ENCODE data around the gene PARD6A. TPM values are rescaled to one million over a fixed set of nuclear protein-coding genes. Genes with fewer than 3 reads are reported as not detected.

Gene PARD6A
- polyA plus RNA-seq, 1 experiment, result 0.42 TPM

DNA sequence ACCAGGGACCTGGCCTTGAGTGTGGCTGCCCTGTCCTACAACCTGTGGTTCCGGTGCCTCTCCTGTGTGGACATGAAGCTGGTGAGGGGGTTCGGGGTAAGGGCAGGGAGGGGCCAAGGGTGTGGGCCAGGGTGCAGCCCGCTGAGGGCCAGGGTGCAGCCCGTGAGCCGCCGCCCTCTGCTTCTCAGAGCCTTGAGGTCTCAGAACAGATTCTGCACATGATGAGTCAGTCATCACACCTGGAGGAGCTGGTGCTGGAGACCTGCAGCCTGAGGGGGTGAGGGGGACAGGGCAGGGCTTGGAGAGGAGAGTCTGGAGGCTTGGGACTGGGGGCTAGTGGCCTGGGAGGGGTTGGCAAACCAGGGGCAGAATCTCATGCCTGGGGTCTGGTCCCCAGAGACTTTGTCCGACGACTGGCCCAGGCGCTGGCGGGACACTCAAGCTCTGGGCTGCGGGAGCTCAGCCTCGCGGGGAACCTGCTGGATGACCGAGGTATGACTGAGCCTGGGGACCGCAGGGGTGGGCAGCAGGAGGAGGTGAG lies 13.6 kb upstream of the PARD6A start:
- TF ChIP-seq, protein P1, sequence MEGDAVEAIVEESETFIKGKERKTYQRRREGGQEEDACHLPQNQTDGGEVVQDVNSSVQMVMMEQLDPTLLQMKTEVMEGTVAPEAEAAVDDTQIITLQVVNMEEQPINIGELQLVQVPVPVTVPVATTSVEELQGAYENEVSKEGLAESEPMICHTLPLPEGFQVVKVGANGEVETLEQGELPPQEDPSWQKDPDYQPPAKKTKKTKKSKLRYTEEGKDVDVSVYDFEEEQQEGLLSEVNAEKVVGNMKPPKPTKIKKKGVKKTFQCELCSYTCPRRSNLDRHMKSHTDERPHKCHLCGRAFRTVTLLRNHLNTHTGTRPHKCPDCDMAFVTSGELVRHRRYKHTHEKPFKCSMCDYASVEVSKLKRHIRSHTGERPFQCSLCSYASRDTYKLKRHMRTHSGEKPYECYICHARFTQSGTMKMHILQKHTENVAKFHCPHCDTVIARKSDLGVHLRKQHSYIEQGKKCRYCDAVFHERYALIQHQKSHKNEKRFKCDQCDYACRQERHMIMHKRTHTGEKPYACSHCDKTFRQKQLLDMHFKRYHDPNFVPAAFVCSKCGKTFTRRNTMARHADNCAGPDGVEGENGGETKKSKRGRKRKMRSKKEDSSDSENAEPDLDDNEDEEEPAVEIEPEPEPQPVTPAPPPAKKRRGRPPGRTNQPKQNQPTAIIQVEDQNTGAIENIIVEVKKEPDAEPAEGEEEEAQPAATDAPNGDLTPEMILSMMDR (IDR thresholded peaks at IDR 0.05; ENCODE audit: low read depth, low read length), result no peak
- DNase-seq (ENCODE audit: low read depth, low spot score), result no peak
- H3K9me3 ChIP-seq (ENCODE audit: control insufficient read depth, insufficient read depth, low read length), result no peaks in the 10 kb centered on the region; the same call in 1 of the 2 replicates
- POLR2A ChIA-PET, result interaction anchor here (1.1 kb wide), 1 partner anchor 85 kb away, joined by 4 read pairs; the partner anchor contains the start of gene CTCF
- H3K27ac ChIP-seq (ENCODE audit: low read depth, low read length), result no peak overlapping the region
- no peak overlapping the region for H3K4me3 ChIP-seq (ENCODE audit: low read depth, low read length)
- CTCF ChIA-PET, result interaction anchor here (2.3 to 10.2 kb wide), 3 partner anchors 100 to 126 kb away, joined by 5 to 75 read pairs (median 74); no protein-coding TSS in a partner anchor
- peaks cover 61% of the 10 kb centered on the region for H3K27me3 ChIP-seq (ENCODE audit: control insufficient read depth, insufficient read depth, low read length)

GRCh38 chr16:67647681-67648080 lies 13.1 kb upstream of the PARD6A start:
- Histone ChIP-seq H3K27ac (ENCODE audit: low read depth, low read length) (no peak overlapping the region), H3K9me3 (ENCODE audit: control insufficient read depth, insufficient read depth, low read length) (no peaks in the 10 kb centered on the region; the same call in 1 of the 2 replicates), H3K4me3 (ENCODE audit: low read depth, low read length) (no peak overlapping the region), H3K27me3 (ENCODE audit: control insufficient read depth, insufficient read depth, low read length) (peaks cover 64% of the 10 kb centered on the region)
- no peak for DNase-seq (ENCODE audit: low read depth, low spot score)
- CTCF ChIA-PET, result interaction anchor here (2.3 to 10.2 kb wide), 2 partner anchors 100 to 126 kb away, joined by 5 to 75 read pairs; no protein-coding TSS in a partner anchor
- TF ChIP-seq, protein P1 (IDR thresholded peaks at IDR 0.05; ENCODE audit: low read depth, low read length), result no peak
- POLR2A ChIA-PET, result interaction anchor here (1.1 kb wide), 1 partner anchor 86 kb away, joined by 4 read pairs; the partner anchor contains the start of gene CTCF

GRCh38 chr16:67648088-67648763 lies 12.5 kb upstream of the PARD6A start:
- peaks cover 64% of the 10 kb centered on the region for H3K27me3 ChIP-seq (ENCODE audit: control insufficient read depth, insufficient read depth, low read length)
- ChIA-PET CTCF (interaction anchor here (2.3 to 10.2 kb wide), 2 partner anchors 101 to 127 kb away, joined by 5 to 75 read pairs; no protein-coding TSS in a partner anchor), POLR2A (interaction anchor here (1.1 kb wide), 1 partner anchor 86 kb away, joined by 4 read pairs; the partner anchor contains the start of gene CTCF)
- TF ChIP-seq, protein P1 (IDR thresholded peaks at IDR 0.05; ENCODE audit: low read depth, low read length), result no peak
- no peak for DNase-seq (ENCODE audit: low read depth, low spot score)
- no peaks in the 10 kb centered on the region; the same call in 1 of the 2 replicates for H3K9me3 ChIP-seq (ENCODE audit: control insufficient read depth, insufficient read depth, low read length)
- no peak overlapping the region for H3K27ac ChIP-seq (ENCODE audit: low read depth, low read length)
- no peak overlapping the region for H3K4me3 ChIP-seq (ENCODE audit: low read depth, low read length)

DNA sequence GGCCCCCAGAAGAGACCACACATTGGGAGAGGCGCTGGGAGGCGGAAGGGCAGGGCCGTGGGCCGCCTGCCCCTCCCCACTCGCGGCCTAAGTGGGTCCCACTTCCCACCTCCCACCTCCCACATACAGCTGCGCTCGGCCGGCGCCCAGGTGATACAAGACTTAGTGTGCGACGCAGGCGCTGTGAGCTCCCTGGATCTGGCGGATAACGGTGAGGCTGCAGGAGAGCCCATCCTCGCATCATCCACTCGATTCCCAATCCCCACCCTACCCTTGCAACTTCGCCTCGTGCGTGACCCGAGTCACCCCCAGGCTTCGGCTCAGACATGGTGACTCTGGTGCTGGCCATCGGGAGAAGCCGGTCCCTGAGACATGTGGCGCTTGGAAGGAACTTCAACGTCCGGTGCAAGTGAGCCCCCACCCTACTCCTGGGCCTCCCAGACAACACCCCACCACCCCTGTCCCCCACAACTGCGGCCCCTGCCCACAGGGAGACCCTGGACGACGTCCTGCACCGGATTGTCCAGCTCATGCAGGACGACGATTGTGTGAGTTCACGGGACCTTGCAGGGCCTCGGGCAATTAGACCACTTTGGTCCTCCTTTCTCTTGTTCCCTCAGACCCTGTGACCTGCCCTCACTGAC lies 11.9 kb upstream of the PARD6A start:
- H3K27ac ChIP-seq (ENCODE audit: low read depth, low read length), result no peak overlapping the region
- no peaks in the 10 kb centered on the region; the same call in 1 of the 2 replicates for H3K9me3 ChIP-seq (ENCODE audit: control insufficient read depth, insufficient read depth, low read length)
- H3K27me3 ChIP-seq (ENCODE audit: control insufficient read depth, insufficient read depth, low read length), result peaks cover 62% of the 10 kb centered on the region
- TF ChIP-seq, protein P1 (IDR thresholded peaks at IDR 0.05; ENCODE audit: low read depth, low read length), result no peak
- CTCF ChIA-PET, result interaction anchor here (1.0 to 10.2 kb wide), 3 partner anchors 11 to 127 kb away, joined by 4 to 75 read pairs (median 5); partner anchors contain the start of gene ACD
- H3K4me3 ChIP-seq (ENCODE audit: low read depth, low read length), result no peak overlapping the region
- POLR2A ChIA-PET, result interaction anchor here (3.4 kb wide), 1 partner anchor 11 kb away, joined by 12 read pairs; the partner anchor contains the start of gene ACD
- DNase-seq (ENCODE audit: low read depth, low spot score), result no peak
